ENCODE data around the gene CHTF8.

DNA sequence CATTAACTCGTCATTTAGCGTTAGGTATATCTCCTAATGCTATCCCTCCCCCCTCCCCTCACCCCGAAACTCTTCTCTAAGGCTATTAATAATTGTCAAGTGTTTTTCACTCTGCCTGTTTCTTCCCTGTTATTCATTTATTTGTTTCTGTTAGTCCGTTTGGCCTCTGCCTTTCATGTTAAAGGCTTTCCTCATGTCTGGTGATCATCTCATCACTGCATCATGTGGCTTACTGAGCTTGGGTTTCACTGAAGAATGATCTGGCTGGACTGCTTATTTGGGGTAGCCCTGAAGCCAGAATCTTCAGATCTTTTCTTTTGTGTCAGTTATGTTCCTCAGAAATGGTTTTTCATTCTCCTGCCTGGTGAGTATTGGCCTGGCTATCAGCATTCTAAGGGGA, 9.5 kb upstream of the CHTF8 start:
- TF ChIP-seq, protein P1, sequence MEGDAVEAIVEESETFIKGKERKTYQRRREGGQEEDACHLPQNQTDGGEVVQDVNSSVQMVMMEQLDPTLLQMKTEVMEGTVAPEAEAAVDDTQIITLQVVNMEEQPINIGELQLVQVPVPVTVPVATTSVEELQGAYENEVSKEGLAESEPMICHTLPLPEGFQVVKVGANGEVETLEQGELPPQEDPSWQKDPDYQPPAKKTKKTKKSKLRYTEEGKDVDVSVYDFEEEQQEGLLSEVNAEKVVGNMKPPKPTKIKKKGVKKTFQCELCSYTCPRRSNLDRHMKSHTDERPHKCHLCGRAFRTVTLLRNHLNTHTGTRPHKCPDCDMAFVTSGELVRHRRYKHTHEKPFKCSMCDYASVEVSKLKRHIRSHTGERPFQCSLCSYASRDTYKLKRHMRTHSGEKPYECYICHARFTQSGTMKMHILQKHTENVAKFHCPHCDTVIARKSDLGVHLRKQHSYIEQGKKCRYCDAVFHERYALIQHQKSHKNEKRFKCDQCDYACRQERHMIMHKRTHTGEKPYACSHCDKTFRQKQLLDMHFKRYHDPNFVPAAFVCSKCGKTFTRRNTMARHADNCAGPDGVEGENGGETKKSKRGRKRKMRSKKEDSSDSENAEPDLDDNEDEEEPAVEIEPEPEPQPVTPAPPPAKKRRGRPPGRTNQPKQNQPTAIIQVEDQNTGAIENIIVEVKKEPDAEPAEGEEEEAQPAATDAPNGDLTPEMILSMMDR (IDR thresholded peaks at IDR 0.05), result no peak
- TF ChIP-seq POLR2A (IDR thresholded peaks at IDR 0.05), result no peak

All from Peyer's patch (tissue), 4 donors.